ENCODE results near the gene HNRNPA3. TPM values are rescaled to one million over a fixed set of nuclear protein-coding genes. Genes with fewer than 3 reads are reported as not detected.

HNRNPA3 gene
- polyA plus RNA-seq, 1 donor from 2014 or later: 134 TPM

DNA sequence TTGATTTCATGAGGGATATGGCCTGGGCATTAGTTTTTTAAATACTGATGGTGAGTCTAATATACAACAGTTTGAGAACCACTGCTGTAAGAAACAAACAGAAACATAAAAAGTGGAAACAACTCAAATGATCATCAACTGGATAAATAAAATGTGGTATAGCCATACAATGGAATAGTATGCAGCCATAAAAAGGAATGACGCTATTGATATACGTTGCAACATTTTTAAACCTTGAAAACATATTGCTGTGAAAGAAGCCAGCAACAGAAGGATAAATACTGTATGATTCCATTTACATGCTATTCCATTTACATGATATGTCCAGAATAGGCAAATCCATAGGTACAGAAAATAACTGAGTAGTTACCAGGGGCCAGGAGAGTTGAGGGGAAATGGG lies 45.5 kb downstream of the HNRNPA3 start:
- Histone ChIP-seq H2AFZ (ENCODE audit: low read depth, low read length) (no peak overlapping the region), H3F3A (ENCODE audit: insufficient read depth, low read length, poor library complexity, severe bottlenecking) (no peaks in the 10 kb centered on the region), H3K9me2 (ENCODE audit: insufficient read depth, low read length) (no peaks in the 10 kb centered on the region), H3K27me3 (ENCODE audit: insufficient read depth, low read depth, low read length) (no peaks in the 10 kb centered on the region), H3K36me3 (ENCODE audit: insufficient read depth, low read length) (no peaks in the 10 kb centered on the region), H3K9me3 (ENCODE audit: low read length) (no peaks in the 10 kb centered on the region), H3K4me3 (ENCODE audit: low read length) (no peak overlapping the region), H3K27ac (ENCODE audit: low read length) (no peak overlapping the region), H3K9ac (ENCODE audit: low read length) (no peak overlapping the region), H3K79me2 (replicated peaks; ENCODE audit: insufficient read depth, low read length) (peaks cover 25% of the 10 kb centered on the region), H4K20me1 (ENCODE audit: insufficient read depth) (no peaks in the 10 kb centered on the region), H3K4me2 (ENCODE audit: low read length) (no peak overlapping the region)
- TF ChIP-seq POLR2AphosphoS5 (IDR thresholded peaks at IDR 0.05) (no peak), EZH2 (IDR thresholded peaks at IDR 0.05; ENCODE audit: borderline replicate concordance, insufficient read depth, low read length, poor library complexity, severe bottlenecking) (no peak), SMC3 (conservative IDR thresholded peaks at IDR 0.05; ENCODE audit: poor library complexity) (no peak)

DNA sequence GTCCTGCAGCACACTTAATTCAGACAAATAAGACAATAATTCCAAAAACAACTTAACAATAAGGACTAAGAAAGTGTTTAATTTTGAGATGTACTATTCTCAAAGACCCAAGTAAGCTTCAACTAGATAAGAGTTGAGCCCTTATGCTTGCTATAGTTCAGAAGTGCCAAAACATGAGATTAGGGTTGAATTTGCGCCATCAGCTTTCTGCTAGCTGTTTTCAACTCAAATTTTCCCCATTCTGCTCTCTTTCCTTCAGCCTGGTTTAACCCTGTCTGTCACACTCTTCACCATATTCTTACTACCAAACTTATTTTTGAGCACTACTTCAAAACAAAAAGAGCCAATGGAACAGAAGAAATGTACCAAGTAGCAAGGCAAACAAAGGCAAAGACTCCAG lies 47.8 kb downstream of the HNRNPA3 start:
- no peak overlapping the region for H2AFZ ChIP-seq (ENCODE audit: low read depth, low read length)
- no peaks in the 10 kb centered on the region for H3K9me3 ChIP-seq (ENCODE audit: low read length)
- TF ChIP-seq TAF1 (IDR thresholded peaks at IDR 0.05; ENCODE audit: low read depth) (no peak), EP300 (conservative IDR thresholded peaks at IDR 0.05; ENCODE audit: poor library complexity, severe bottlenecking) (no peak), SMC3 (conservative IDR thresholded peaks at IDR 0.05; ENCODE audit: poor library complexity) (no peak), EZH2 (IDR thresholded peaks at IDR 0.05; ENCODE audit: borderline replicate concordance, insufficient read depth, low read length, poor library complexity, severe bottlenecking) (no peak), MXI1 (conservative IDR thresholded peaks at IDR 0.05; ENCODE audit: poor library complexity, severe bottlenecking) (no peak), POLR2AphosphoS5 (IDR thresholded peaks at IDR 0.05) (no peak), RAD21 (conservative IDR thresholded peaks at IDR 0.05) (no peak)
- TF ChIP-seq, protein P1, sequence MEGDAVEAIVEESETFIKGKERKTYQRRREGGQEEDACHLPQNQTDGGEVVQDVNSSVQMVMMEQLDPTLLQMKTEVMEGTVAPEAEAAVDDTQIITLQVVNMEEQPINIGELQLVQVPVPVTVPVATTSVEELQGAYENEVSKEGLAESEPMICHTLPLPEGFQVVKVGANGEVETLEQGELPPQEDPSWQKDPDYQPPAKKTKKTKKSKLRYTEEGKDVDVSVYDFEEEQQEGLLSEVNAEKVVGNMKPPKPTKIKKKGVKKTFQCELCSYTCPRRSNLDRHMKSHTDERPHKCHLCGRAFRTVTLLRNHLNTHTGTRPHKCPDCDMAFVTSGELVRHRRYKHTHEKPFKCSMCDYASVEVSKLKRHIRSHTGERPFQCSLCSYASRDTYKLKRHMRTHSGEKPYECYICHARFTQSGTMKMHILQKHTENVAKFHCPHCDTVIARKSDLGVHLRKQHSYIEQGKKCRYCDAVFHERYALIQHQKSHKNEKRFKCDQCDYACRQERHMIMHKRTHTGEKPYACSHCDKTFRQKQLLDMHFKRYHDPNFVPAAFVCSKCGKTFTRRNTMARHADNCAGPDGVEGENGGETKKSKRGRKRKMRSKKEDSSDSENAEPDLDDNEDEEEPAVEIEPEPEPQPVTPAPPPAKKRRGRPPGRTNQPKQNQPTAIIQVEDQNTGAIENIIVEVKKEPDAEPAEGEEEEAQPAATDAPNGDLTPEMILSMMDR (IDR thresholded peaks at IDR 0.05; ENCODE audit: poor library complexity, severe bottlenecking): no peak
- TF ChIP-seq, protein P2, sequence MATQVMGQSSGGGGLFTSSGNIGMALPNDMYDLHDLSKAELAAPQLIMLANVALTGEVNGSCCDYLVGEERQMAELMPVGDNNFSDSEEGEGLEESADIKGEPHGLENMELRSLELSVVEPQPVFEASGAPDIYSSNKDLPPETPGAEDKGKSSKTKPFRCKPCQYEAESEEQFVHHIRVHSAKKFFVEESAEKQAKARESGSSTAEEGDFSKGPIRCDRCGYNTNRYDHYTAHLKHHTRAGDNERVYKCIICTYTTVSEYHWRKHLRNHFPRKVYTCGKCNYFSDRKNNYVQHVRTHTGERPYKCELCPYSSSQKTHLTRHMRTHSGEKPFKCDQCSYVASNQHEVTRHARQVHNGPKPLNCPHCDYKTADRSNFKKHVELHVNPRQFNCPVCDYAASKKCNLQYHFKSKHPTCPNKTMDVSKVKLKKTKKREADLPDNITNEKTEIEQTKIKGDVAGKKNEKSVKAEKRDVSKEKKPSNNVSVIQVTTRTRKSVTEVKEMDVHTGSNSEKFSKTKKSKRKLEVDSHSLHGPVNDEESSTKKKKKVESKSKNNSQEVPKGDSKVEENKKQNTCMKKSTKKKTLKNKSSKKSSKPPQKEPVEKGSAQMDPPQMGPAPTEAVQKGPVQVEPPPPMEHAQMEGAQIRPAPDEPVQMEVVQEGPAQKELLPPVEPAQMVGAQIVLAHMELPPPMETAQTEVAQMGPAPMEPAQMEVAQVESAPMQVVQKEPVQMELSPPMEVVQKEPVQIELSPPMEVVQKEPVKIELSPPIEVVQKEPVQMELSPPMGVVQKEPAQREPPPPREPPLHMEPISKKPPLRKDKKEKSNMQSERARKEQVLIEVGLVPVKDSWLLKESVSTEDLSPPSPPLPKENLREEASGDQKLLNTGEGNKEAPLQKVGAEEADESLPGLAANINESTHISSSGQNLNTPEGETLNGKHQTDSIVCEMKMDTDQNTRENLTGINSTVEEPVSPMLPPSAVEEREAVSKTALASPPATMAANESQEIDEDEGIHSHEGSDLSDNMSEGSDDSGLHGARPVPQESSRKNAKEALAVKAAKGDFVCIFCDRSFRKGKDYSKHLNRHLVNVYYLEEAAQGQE (IDR thresholded peaks at IDR 0.05; ENCODE audit: borderline replicate concordance): no peak
- no peak overlapping the region for H3K4me2 ChIP-seq (ENCODE audit: low read length)
- no peaks in the 10 kb centered on the region for H3F3A ChIP-seq (ENCODE audit: insufficient read depth, low read length, poor library complexity, severe bottlenecking)
- H3K27ac ChIP-seq (ENCODE audit: low read length): no peak overlapping the region
- peaks cover 25% of the 10 kb centered on the region for H3K79me2 ChIP-seq (replicated peaks; ENCODE audit: insufficient read depth, low read length)
- peaks cover 12% of the 10 kb centered on the region for H3K27me3 ChIP-seq (ENCODE audit: insufficient read depth, low read depth, low read length)
- no peak overlapping the region for H3K9ac ChIP-seq (ENCODE audit: low read length)
- H3K36me3 ChIP-seq (ENCODE audit: insufficient read depth, low read length): no peaks in the 10 kb centered on the region
- no peaks in the 10 kb centered on the region for H3K9me2 ChIP-seq (ENCODE audit: insufficient read depth, low read length)
- no peaks in the 10 kb centered on the region for H4K20me1 ChIP-seq (ENCODE audit: insufficient read depth)
- H3K4me3 ChIP-seq (ENCODE audit: low read length): no peak overlapping the region
